HG02678 (cell line): ENCODE data around the gene CFAP73.

Experiments
- ATAC-seq: cut with Tn5 transposase; IDR thresholded peaks from one replicate; pipeline ENCODE4 v1.9.1; 2021; ENCODE audit warnings: mild to moderate bottlenecking, moderate library complexity; ENCODE audit not compliant: unreplicated experiment

Gene CFAP73

DNA sequence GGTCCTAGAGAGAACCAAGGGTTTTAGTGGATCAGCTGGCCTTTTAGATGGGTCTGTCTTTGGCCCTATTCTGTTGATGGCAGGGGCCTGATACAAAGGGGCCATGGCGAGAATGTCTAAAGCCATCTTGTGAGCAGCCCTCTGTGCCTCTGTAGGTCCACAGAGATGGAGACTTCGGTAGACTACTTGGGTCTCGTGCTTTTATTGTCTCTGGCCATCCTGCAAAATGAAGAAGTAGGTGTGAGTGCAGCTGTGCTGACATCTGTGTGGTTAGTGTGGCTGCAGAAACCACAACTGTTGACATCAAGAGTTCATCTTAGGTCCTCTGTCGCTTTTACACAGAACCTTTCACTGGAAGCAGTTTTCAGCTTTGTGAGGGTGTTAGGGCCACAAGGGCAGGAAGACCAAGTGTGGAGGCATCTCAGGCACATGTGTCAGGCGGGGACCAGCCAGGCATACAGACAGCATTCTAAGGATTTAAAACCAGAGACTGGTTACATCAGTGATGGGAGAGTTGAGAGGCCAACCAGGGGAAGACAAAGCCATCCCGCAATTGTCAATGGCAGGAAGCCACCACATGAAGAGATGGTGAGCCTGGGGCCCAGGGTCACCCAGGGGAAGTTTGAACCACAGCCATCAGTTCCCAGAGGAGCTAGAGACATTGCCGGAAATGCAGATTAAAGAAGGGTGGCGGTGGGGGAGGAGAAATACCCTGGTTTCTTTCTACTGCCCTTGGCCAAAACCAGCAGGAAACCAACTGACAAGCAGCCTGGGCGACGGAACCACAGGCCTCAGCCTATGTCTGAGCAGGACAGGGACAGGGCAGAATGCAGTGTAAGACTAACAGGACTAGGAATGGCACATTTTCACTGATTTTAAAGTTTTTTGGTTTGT is 58.8 kb downstream of the CFAP73 start:
- ATAC-seq = peak; percentile 77
